Midbrain (tissue), 1 donor: ENCODE data around the gene PGGT1B.

Experiments
- DNase-seq: peaks from one replicate; lab custom pipeline; 2025; lab: John Stamatoyannopoulos, UW

The PGGT1B gene

DNA sequence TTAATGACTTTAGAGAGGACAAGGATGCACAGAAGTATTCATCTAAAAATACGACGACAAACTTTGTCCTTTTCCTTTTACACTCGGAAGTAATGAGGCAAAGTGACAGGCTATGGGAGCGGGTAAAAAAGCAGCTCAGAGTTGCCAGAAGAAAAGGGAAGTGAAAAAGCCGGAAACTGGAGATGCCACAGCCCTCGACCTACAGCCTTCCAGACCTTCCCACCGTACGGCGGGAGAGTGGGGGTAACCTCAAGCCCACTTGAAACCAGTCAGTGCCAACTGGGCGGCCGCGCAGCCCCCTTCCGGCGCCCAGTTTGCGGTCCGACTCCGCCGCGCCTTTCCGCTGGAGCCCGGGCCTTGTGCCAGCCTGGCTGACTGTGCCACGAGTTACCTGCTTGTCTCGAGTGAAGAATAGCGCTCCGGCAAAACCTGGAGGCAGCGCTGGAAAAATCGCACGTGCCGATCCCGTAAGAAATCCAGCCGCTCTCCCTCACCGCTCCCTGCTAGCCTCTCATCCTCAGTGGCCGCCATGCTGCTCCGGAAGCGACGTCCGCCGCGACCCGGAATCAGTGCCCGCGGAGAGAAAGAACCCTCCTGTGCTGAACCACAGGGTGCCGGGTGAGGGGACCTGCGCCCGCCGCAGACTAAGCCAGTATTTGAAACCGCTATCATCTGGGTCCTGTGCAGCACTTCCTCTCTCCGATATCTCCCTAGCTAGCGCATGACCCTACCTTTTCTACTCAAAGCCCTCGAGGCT, at the start of gene PGGT1B:
Gene PGGT1B, minus strand, starts transcription at position 557 of the 757 bp plus-strand sequence. Its CDS starts 26 bp downstream, at position 531.
- peak; percentile 91 for DNase-seq

DNA sequence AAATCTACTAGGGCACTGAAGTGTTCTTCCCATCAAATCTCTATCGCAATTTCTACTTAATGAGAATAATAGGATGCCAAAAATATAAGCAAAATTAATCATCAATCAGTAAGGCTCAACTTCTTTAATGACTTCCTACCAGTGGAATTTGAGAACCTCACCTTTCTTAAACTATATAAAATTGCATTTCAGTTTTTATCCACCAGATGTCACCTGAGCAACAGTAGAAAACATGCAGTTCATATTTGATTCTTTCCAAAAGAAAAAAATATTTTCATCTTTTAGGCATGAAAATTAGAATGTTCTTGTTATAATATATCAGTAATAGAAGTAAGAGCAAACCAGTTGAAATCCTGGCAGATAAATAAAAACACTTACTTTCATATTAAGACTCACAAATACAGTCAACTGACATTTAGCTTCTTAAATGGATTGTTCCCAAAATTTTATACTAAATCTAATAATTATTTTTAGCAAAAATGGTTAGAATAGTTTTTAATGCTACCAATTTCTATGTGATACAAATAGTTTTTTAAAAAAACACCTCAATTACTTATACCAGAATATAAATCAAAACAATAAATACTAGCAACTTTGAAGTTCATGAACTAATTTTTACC, 47.2 kb upstream of the PGGT1B start:
- peak; percentile 23 for DNase-seq

DNA sequence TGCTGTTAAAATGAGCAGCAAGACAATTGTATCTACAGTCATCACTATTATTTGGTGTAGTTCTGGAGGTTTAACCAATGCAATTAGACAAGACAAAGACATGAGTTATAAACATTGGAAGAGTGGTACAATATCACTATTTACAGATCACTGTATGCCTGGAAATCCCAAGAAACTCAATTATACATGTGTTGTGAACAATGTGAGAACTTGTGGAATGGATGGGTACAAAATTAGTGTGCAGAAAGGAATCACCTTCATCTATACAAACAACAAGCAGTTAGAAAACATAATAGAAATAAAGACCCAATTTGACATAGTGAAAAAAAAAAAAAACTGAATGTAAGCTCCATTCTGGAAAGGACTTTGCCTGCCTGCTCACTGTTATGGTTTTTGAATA, 46.1 kb upstream of the PGGT1B start:
- no peak for DNase-seq

GRCh38 chr5:115306011-115306536, 43.4 kb upstream of the PGGT1B start:
- no peak for DNase-seq

DNA sequence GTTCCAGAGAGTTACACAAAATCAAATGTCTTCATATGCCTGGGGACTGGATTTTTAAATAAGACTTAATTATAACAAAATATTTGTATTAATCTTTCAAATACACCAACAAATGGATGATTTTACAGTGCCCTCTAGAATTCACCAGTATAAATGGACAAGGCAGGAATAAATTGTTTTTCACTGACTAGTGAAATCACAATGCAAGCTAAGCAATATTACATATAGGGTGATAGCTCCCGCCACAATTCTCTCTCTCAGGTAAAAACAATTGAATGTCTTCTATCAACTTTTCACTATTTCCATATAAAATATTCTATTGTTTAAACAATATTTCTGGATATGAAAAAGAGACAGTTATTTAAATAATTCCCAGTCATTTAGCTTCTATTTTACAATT, 41.8 kb upstream of the PGGT1B start:
- DNase-seq: no peak

GRCh38 chr5:115298811-115299210, 36.1 kb upstream of the PGGT1B start:
- no peak for DNase-seq

GRCh38 chr5:115297031-115297430, 34.4 kb upstream of the PGGT1B start:
- DNase-seq: no peak

- DNase-seq: peak; percentile 75
Measured at GRCh38 chr5:115296124-115297022, 33.7 kb upstream of the PGGT1B start, which contains the start of gene CCDC112. CCDC112 (minus strand) TSS chr5:115296654; CDS start chr5:115296543, 111 bp downstream.

DNA sequence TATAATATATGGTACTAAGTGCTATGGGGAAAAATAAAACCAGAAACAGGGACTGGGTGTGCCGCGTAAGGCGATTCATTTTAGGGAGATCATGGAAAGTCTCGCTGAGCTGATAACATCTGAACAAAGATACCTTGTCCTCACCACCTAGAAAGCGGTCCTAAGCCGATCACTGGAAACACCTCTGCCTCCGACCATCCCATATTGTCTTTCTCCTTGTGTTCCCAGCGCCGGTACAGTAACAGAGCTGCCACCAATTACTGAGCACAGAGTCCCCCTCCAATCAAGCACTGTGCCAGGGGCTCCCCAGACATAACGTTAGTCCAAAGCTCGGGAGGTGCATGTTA, 33.1 kb upstream of the PGGT1B start:
- no peak for DNase-seq

GRCh38 chr5:115291397-115291796, 28.7 kb upstream of the PGGT1B start:
- no peak for DNase-seq

- no peak for DNase-seq
Measured at GRCh38 chr5:115289104-115289503, 26.4 kb upstream of the PGGT1B start.

- peak; percentile 2 for DNase-seq
Measured at GRCh38 chr5:115284021-115284420, 21.3 kb upstream of the PGGT1B start.

GRCh38 chr5:115282131-115282530, 19.5 kb upstream of the PGGT1B start:
- DNase-seq: no peak

- DNase-seq: no peak
Measured at GRCh38 chr5:115274584-115274983, 11.9 kb upstream of the PGGT1B start.

DNA sequence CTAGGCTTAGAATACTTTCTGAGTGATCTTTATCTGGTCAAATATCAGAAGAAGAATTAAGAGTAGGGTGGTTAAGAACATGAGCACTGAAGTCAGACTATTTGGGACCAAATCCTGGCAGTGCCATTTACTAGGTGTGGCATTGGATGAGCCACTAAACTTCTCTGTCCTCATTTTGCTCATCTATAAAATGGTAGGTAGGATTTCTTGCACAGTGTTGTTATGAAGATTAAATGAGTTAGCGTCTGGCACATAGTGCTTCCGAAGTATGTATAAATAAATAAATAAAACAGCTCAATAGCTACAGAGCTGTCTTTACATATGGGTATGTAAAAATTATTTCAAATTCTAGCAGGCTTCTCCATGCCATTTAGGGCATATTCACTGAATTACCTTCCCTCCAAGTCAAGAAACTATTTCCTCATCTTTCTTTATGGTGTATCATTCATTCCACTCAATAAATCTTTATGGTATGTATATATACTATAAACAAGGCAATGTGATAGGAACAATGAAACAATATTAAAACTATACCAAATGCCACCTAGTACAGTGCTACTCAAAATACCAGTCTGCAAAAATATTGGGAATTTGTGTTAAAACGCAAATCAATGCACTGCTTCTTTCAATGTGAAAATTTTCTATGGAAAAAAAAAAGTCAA, 9.8 kb upstream of the PGGT1B start:
- DNase-seq: no peak

GRCh38 chr5:115271295-115272050, 8.8 kb upstream of the PGGT1B start:
- DNase-seq: no peak

DNA sequence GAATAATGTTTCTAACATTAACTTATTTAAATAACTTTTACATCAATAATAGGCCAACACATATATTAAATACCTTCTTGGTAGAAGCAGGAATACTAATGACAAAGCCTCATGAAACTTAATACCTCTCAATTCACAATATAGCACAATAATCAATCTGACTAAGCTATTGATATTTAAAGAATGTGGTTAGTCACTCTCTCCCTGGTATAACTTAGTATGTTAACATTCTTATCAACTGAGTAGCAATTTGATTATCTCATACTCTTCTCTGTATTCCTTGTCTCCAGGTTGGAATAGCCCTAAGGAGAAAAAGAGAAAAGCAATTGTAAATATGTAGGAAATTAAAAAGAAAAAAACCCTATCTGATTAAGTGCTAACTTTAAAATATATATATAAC, 4.9 kb upstream of the PGGT1B start:
- DNase-seq: no peak

DNA sequence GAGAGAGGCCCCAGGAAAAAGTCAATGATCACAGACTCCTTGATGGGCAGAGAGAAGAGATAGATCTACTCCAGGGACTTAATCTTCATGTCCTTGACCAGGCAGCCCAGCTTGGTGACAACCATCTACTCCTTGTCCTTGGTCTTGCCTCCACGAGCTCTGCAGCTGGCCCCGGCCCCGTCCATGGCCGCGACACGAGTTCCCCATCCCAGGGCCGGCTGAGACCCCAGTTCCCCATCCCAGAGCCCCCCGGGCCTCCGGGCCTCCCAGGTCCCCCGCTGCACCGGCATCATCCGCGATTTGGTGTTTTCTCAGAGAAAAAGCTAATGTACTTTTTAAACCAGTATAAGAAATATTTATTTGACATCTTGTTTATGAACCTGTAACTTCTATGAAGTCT, 2.5 kb upstream of the PGGT1B start:
- DNase-seq: no peak

DNA sequence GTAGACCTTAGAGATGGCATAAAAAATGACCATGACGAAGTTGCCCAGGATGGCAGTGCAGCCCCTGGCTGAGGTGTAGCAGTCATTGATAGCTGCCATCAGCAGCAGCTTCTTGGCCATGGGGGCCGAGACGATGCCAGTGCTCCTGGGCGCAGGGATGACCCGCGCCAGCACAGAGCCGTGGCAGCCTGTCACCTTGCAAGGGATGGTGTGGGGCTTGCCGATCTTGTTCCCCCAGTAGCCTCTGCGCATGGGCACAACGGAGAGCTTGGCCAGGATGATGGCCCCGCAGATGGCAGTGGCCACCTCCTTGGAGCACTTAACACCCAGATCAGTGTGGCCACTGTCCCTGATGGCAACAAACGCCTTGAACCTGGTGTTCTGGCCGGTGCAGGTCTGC, 2.1 kb upstream of the PGGT1B start:
- no peak for DNase-seq

DNA sequence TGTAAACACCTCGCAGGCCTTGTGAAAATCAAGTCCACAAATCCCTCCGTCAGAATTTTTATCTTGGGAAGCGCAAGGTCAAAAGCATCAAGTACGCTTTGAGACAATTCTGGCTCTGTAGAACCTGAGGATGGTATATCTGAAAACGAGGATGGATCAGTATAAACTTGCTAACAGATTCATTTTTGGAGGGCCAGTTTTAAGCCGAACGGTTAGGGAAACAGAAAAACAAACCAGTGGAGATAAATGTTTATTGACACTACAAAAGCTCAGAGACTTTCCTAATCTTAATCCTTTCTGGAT, 352 bp upstream of the PGGT1B start:
- DNase-seq: no peak

GRCh38 chr5:115262011-115262320, 711 bp downstream of the PGGT1B start:
- DNase-seq: no peak

GRCh38 chr5:115260248-115260647, 2.4 kb downstream of the PGGT1B start:
- DNase-seq: no peak
